C4-2B (cell line): ENCODE data around the gene PCYT1A.

ENCODE experiments used
- H3K27ac ChIP-seq: fragments of 450-650 bp; 2 replicates; pipeline ENCODE4 v1.5.1; 2017
- ZFX ChIP-seq: fragments of 450-650 bp; IDR thresholded peaks from 2 replicates; pipeline ENCODE4 v1.6.1; 2017
- TF ChIP-seq, protein P1 (sequence below): fragments of 450-650 bp; conservative IDR thresholded peaks from 2 replicates; pipeline ENCODE4 v1.5.1; 2017; ENCODE audit warnings: mild to moderate bottlenecking

Gene PCYT1A

DNA sequence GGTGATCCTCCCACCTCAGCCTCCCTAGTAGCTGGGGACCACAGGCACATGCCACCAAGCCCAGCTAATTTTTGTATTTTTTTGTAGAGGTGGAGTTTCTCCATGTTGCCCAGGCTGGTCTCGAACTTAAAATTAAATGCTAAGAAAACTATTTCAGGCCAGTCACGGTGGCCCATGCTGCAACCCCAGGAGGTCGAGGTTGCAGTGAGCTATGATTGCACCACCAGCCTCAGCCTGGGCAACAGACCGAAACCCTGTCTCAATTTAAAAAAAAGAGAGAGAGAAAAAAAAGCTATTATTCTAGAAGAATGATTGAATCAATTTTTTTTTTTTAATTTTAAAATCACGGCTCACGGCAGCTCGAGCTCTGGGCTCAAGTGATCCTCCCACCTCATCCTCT lies 66.5 kb downstream of the PCYT1A start:
- TF ChIP-seq ZFX = no peak
- TF ChIP-seq, protein P1, sequence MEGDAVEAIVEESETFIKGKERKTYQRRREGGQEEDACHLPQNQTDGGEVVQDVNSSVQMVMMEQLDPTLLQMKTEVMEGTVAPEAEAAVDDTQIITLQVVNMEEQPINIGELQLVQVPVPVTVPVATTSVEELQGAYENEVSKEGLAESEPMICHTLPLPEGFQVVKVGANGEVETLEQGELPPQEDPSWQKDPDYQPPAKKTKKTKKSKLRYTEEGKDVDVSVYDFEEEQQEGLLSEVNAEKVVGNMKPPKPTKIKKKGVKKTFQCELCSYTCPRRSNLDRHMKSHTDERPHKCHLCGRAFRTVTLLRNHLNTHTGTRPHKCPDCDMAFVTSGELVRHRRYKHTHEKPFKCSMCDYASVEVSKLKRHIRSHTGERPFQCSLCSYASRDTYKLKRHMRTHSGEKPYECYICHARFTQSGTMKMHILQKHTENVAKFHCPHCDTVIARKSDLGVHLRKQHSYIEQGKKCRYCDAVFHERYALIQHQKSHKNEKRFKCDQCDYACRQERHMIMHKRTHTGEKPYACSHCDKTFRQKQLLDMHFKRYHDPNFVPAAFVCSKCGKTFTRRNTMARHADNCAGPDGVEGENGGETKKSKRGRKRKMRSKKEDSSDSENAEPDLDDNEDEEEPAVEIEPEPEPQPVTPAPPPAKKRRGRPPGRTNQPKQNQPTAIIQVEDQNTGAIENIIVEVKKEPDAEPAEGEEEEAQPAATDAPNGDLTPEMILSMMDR = no peak
- no peak overlapping the region for H3K27ac ChIP-seq

DNA sequence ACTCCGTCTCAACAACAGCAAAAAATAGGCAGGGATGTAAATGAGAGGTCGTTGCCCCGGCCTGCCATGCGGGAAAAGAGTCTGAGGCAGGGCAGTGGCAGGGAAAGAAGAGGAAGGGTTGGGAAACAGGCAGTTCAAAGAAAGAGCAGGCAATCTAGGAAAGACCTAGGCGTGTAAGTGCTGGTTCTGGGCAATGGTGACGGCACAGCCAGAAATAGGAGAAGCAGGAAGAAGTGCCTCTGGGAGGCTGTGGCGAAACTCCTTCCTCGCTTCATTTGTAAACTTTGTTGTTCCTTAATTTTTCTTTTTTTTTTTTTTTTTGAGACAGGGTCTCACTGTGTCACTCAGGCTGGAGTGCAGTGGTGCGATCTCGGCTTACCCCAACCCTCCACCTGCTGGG lies 66.9 kb downstream of the PCYT1A start:
- TF ChIP-seq, protein P1 = no peak
- no peak for TF ChIP-seq ZFX
- no peak overlapping the region for H3K27ac ChIP-seq

DNA sequence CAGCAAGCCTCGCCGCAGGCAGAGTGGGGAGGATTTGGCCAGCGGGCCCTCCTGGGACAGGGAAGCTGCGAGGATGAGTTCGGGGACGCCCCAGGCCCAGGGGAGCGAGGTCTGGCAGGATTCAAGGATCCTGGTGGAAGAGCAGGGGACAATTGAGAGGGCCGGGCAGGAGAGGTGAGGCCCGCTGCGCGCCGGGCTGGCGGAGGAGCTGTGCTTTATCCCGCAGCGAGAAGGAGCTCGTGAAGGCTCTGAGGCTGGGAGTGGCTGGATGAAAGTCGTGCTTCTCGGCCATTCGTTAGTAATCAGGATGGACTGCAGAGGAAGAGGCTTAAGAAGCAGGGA lies 67.6 kb downstream of the PCYT1A start:
- H3K27ac ChIP-seq = no peak overlapping the region
- TF ChIP-seq, protein P1 = no peak
- TF ChIP-seq ZFX = no peak

DNA sequence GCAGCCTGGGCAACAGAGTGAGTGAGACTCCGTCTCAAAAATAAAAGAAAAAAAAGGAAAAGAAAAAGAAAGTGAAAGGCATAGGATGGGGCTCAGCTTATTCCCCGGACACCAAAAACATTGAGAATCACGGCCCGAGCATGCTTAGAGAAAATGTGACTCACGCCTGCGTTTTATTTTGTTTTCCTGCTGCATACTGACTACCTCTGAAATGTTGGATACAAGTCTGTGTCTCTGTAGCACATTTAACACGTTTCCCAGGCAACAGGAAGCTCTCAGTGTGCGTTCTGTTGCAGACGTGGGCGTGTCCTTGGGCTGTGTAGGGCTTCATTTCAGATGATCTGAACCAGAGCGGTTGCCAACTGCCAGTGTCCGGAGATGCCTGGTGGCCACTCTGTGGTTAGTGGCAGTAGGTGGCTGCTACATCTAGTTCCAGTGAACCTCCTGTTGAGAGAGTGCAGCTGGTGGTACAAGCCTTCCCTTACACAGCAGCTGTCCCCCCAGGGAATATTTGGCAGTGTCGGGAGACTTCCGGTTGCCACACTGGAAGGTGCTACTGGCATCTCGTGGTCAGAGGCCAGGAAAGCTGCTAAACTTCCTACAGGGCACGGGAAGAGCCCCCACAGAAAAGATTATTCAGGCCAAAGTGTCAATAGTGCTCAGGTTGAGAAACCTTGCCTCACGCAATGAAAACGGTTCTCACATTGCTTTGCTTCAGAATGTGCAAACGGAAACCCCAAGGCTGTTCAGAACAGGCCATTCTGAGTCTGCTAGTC lies 68.1 kb downstream of the PCYT1A start:
- no peak overlapping the region for H3K27ac ChIP-seq
- TF ChIP-seq ZFX = no peak
- TF ChIP-seq, protein P1 = no peak

DNA sequence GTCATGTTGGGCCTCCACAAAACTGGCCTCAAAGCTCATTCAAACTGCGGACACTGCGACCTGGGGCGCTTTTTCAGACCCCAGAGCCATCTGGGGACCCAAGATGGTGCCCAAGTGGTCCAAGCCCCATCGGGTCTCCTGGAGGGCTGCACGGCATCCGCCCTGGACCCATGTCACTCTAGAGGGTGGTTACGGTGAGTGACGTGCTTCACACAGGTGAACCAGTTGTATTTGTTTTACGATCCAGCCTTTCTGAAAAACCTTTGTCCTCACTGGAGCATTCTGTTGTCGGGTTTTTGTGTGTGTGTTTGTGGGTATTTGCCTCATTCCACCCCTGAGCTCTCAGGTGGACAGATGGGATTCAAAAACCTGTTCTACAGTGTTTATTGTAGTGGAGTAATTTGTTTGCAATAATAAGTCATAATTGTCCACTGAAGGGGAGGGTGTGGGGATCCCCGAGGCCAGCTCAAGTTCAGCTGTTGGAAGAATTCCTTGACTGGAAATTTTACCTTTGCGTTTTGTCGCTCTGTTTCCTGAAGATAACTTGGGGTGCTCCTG lies 69.3 kb downstream of the PCYT1A start:
- no peak overlapping the region; the same call in 1 of the 2 replicates for H3K27ac ChIP-seq
- TF ChIP-seq, protein P1 = no peak
- TF ChIP-seq ZFX = no peak

DNA sequence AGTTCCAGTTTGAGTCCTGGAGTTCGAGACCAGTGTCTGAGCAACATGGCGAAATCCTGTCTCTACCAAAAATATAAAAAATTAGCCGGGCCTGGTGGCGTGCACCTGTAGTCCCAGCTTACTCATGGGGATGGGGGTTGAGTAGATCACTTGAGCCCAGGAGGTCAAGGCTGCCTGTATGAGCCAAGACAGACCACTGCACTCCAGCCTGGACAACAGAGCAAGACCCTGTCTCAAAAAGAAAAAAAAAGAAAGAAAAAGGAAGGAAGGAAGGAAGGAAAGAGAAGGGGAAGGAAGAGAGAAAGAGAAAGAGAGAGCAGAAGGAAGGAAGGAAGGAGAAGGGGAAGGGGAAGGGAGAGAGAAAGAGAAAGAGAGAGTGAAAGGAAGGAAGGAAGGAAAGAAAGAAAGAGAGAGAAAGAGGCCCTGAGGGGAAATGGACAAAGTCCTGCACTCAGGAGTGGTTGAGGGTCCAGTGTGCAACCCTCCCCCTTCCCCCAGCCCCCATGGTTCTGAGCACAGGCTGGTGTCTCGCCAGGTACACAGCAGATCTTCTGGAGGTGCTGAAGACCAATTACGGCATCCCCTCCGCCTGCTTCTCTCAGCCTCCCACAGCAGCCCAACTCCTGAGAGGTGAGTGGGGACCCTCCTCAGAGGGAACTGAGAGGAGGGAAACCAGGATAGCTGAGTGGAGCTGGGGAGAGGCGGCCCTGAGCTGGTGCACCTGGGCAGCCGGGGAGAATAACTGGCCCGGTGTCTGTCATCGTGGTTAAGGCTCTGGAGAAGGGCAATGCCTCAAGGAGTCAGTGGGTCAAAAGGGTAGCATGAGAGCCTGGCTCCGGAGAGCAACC lies 70.0 kb downstream of the PCYT1A start:
- H3K27ac ChIP-seq = peak overlapping the region; percentile 36; the same call in 1 of the 2 replicates
- no peak for TF ChIP-seq ZFX
- TF ChIP-seq, protein P1 = no peak
